Measurements from ENCODE around the gene FOXO4. TPM values are rescaled to one million over a fixed set of nuclear protein-coding genes. Genes with fewer than 3 reads are reported as not detected.

FOXO4 gene
- total and polyA plus RNA-seq, 2 experiments from 2014 or later = 8.0 to 31.4 TPM

- TF ChIP-seq ZNF462 (CRISPR knock-in tag; IDR thresholded peaks at IDR 0.05) (no peak), STAT1 (IDR thresholded peaks at IDR 0.05; ENCODE audit: unreplicated experiment) (no peak), POLR2AphosphoS5 (IDR thresholded peaks at IDR 0.05; ENCODE audit: low read depth) (no peak; the same call in 1 of the 2 replicates), ZNF114 (CRISPR knock-in tag; IDR thresholded peaks at IDR 0.05) (no peak)
Measured at GRCh38 chrX:71099736-71100135, 4.1 kb downstream of the FOXO4 start (continued).

DNA sequence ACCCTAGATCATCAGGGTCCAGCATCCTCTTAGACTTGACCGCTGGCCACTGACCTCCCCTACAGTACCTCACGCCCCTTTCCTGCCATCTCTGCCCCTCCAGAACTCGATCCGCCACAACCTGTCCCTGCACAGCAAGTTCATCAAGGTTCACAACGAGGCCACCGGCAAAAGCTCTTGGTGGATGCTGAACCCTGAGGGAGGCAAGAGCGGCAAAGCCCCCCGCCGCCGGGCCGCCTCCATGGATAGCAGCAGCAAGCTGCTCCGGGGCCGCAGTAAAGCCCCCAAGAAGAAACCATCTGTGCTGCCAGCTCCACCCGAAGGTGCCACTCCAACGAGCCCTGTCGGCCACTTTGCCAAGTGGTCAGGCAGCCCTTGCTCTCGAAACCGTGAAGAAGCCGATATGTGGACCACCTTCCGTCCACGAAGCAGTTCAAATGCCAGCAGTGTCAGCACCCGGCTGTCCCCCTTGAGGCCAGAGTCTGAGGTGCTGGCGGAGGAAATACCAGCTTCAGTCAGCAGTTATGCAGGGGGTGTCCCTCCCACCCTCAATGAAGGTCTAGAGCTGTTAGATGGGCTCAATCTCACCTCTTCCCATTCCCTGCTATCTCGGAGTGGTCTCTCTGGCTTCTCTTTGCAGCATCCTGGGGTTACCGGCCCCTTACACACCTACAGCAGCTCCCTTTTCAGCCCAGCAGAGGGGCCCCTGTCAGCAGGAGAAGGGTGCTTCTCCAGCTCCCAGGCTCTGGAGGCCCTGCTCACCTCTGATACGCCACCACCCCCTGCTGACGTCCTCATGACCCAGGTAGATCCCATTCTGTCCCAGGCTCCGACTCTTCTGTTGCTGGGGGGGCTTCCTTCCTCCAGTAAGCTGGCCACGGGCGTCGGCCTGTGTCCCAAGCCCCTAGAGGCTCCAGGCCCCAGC is 5.2 kb downstream of the FOXO4 start:
- H3K9me2 ChIP-seq (ENCODE audit: insufficient read depth) = no peaks in the 10 kb centered on the region
- H3K27ac Mint-ChIP-seq = no peak overlapping the region
- peak overlapping the region; percentile 68 for H3K4me2 ChIP-seq
- H3K36me3 Mint-ChIP-seq (ENCODE audit: low read depth) = peaks cover 10% of the 10 kb centered on the region; the same call in 1 of the 3 replicates
- peaks cover 4% of the 10 kb centered on the region; the same call in 1 of the 2 replicates for H3K27me3 ChIP-seq (ENCODE audit: insufficient read depth)
- no peaks in the 10 kb centered on the region for H4K20me1 ChIP-seq (replicated peaks; ENCODE audit: insufficient read depth)
- peaks cover 5% of the 10 kb centered on the region; the same call in 1 of the 2 replicates for H3F3A ChIP-seq (replicated peaks; ENCODE audit: low read depth)
- no peak overlapping the region for H2AFZ ChIP-seq
- H3K4me3 Mint-ChIP-seq = peak overlapping the region; percentile 43
- peak overlapping the region; percentile 89 for H3K27ac ChIP-seq (ENCODE audit: low read depth)
- peak overlapping the region; percentile 47 for H3K4me3 ChIP-seq
- no peaks in the 10 kb centered on the region for H3K36me3 ChIP-seq (ENCODE audit: insufficient read depth)
- ATAC-seq (no peak; the same call in 2 of the 3 replicates), DNase-seq (ENCODE audit: low spot score) (no peak)
- H3K9me3 Mint-ChIP-seq = no peaks in the 10 kb centered on the region
- peaks cover 18% of the 10 kb centered on the region for H3K79me2 ChIP-seq (replicated peaks; ENCODE audit: insufficient read depth)
- peaks cover 50% of the 10 kb centered on the region for H3K4me1 Mint-ChIP-seq
- peaks cover 6% of the 10 kb centered on the region for H3K27me3 Mint-ChIP-seq (ENCODE audit: insufficient read depth, low read depth, poor library complexity)
- H3K4me1 ChIP-seq (ENCODE audit: insufficient read depth) = peaks cover 57% of the 10 kb centered on the region
- TF ChIP-seq REST (IDR thresholded peaks at IDR 0.05; ENCODE audit: unreplicated experiment) = no peak

All from GM23338 (cell line).